ENCODE data around the gene MYLK.

Gene MYLK

DNA sequence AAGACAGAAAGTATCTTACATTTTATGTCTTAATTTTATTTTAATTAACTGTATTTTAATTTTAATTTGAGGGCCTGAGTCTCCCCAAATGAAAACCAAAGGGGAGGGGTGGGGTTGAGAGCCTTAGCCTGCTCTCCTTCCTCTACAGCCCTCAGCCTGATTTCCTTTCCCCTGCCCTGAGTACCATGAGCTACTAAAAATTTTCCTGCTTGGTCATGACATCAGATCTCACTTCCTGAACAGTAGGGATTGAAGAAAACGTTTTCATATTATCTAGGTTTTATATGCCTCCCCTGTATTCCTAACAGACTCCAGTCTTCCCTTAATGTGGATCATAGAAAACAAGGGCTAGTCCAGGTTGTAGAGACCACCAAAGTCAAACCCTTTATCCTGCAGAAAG is 133.9 kb downstream of the MYLK start:
- Histone ChIP-seq H2AFZ (ENCODE audit: low read length) (no peak overlapping the region), H3K4me1 (ENCODE audit: insufficient read depth, low read length, poor library complexity, severe bottlenecking) (peaks cover 9% of the 10 kb centered on the region), H3K9ac (ENCODE audit: low read depth, low read length, poor library complexity, severe bottlenecking) (no peak overlapping the region), H3K9me2 (replicated peaks; ENCODE audit: low read depth, low read length) (no peaks in the 10 kb centered on the region), H3K4me3 (ENCODE audit: low read length, poor library complexity, severe bottlenecking) (no peak overlapping the region), H3K4me2 (ENCODE audit: low read depth, low read length, poor library complexity, severe bottlenecking) (peak overlapping the region; percentile 15), H3K9me3 (ENCODE audit: insufficient read depth, low read depth, low read length) (no peaks in the 10 kb centered on the region), H3K79me2 (ENCODE audit: insufficient read depth, low read length) (no peaks in the 10 kb centered on the region), H3K27me3 (ENCODE audit: insufficient read depth, low read length, poor library complexity, severe bottlenecking) (no peaks in the 10 kb centered on the region), H3F3A (ENCODE audit: low read depth) (no peaks in the 10 kb centered on the region), H3K36me3 (ENCODE audit: insufficient read depth, low read length) (no peaks in the 10 kb centered on the region), H4K20me1 (ENCODE audit: insufficient read depth, low read length, poor library complexity, severe bottlenecking) (no peaks in the 10 kb centered on the region)
- TF ChIP-seq EZH2phosphoT487 (IDR thresholded peaks at IDR 0.05; ENCODE audit: borderline replicate concordance) (no peak), CTCF (conservative IDR thresholded peaks at IDR 0.05; ENCODE audit: low read length) (no peak)

DNA sequence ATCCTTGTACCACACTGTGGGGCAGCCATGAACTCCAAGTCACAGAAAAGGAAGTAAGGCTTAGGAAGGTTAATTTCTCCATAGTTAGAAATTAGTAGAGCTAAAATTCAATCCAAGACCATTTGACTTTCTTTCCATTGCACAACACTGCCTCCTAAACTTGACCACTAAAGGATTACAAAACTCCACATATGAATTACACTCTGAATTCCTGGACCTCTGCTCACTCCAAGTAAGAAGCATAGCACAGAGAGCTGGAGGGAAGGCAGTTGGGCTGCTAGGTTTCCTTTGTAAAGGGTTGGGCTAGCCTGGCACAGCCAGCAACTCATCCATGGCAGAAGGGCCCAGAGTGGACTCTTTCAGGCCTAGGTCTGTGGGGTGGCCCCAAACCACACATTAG is 134.4 kb downstream of the MYLK start:
- no peak overlapping the region for H3K4me3 ChIP-seq (ENCODE audit: low read length, poor library complexity, severe bottlenecking)
- H3K4me2 ChIP-seq (ENCODE audit: low read depth, low read length, poor library complexity, severe bottlenecking): no peak overlapping the region
- no peak overlapping the region; the same call in 1 of the 2 replicates for H2AFZ ChIP-seq (ENCODE audit: low read length)
- no peak overlapping the region for H3K9ac ChIP-seq (ENCODE audit: low read depth, low read length, poor library complexity, severe bottlenecking)
- no peaks in the 10 kb centered on the region for H4K20me1 ChIP-seq (ENCODE audit: insufficient read depth, low read length, poor library complexity, severe bottlenecking)
- no peaks in the 10 kb centered on the region for H3K9me3 ChIP-seq (ENCODE audit: insufficient read depth, low read depth, low read length)
- no peaks in the 10 kb centered on the region for H3K36me3 ChIP-seq (ENCODE audit: insufficient read depth, low read length)
- no peaks in the 10 kb centered on the region for H3K27me3 ChIP-seq (ENCODE audit: insufficient read depth, low read length, poor library complexity, severe bottlenecking)
- no peaks in the 10 kb centered on the region for H3F3A ChIP-seq (ENCODE audit: low read depth)
- peaks cover 9% of the 10 kb centered on the region for H3K4me1 ChIP-seq (ENCODE audit: insufficient read depth, low read length, poor library complexity, severe bottlenecking)
- H3K9me2 ChIP-seq (replicated peaks; ENCODE audit: low read depth, low read length): no peaks in the 10 kb centered on the region
- no peaks in the 10 kb centered on the region for H3K79me2 ChIP-seq (ENCODE audit: insufficient read depth, low read length)
- TF ChIP-seq EZH2phosphoT487 (IDR thresholded peaks at IDR 0.05; ENCODE audit: borderline replicate concordance) (no peak), CTCF (conservative IDR thresholded peaks at IDR 0.05; ENCODE audit: low read length) (no peak)

DNA sequence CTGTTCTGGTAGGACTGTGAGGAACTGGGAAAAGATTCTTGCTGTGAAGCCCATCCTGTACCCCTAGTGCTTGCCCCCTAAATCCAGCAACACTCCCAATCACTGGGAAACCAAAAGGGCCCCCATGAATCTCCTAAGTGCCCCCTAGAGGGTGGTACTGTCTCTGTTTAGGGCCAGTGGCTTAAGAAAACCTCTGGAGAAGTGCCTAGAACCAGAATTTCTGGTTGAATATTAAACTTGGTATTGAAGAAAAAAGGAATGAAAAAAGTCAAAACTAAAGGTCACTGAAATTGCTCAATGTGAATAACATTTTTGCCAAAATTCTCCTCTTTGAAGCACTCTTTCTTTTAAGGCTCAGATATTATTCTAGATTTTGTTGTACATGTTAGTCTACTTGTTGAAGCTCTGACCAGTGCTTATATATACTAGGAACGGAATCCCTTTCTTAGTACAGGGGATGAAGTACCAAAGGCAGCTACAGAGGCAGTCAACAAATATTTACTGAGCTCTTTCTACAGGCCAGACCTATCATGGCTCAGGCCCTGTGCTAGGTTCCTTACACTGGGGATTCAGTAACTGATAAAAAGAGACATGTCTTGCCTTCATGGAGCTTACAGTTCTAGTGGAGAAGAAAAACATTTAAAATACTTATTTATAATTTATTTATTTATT is 138.8 kb downstream of the MYLK start:
- no peaks in the 10 kb centered on the region for H3K27me3 ChIP-seq (ENCODE audit: insufficient read depth, low read length, poor library complexity, severe bottlenecking)
- no peaks in the 10 kb centered on the region for H3K9me2 ChIP-seq (replicated peaks; ENCODE audit: low read depth, low read length)
- H3K79me2 ChIP-seq (ENCODE audit: insufficient read depth, low read length): no peaks in the 10 kb centered on the region
- no peak overlapping the region for H3K4me3 ChIP-seq (ENCODE audit: low read length, poor library complexity, severe bottlenecking)
- H3K9ac ChIP-seq (ENCODE audit: low read depth, low read length, poor library complexity, severe bottlenecking): no peak overlapping the region
- H3F3A ChIP-seq (ENCODE audit: low read depth): no peaks in the 10 kb centered on the region
- H3K9me3 ChIP-seq (ENCODE audit: insufficient read depth, low read depth, low read length): no peaks in the 10 kb centered on the region
- H3K36me3 ChIP-seq (ENCODE audit: insufficient read depth, low read length): no peaks in the 10 kb centered on the region
- H4K20me1 ChIP-seq (ENCODE audit: insufficient read depth, low read length, poor library complexity, severe bottlenecking): no peaks in the 10 kb centered on the region
- no peak overlapping the region for H2AFZ ChIP-seq (ENCODE audit: low read length)
- H3K4me1 ChIP-seq (ENCODE audit: insufficient read depth, low read length, poor library complexity, severe bottlenecking): peaks cover 6% of the 10 kb centered on the region
- H3K4me2 ChIP-seq (ENCODE audit: low read depth, low read length, poor library complexity, severe bottlenecking): no peak overlapping the region
- no peak for TF ChIP-seq EZH2phosphoT487 (IDR thresholded peaks at IDR 0.05; ENCODE audit: borderline replicate concordance)
- peak; percentile 77 for TF ChIP-seq CTCF (conservative IDR thresholded peaks at IDR 0.05; ENCODE audit: low read length)

Data from Loucy (cell line).